ENCODE results near the gene QDPR. TPM values are rescaled to one million over a fixed set of nuclear protein-coding genes. Genes with fewer than 3 reads are reported as not detected.

Gene QDPR
- total RNA-seq, 2 experiments from 2014 or later = 31.5 to 31.6 TPM

DNA sequence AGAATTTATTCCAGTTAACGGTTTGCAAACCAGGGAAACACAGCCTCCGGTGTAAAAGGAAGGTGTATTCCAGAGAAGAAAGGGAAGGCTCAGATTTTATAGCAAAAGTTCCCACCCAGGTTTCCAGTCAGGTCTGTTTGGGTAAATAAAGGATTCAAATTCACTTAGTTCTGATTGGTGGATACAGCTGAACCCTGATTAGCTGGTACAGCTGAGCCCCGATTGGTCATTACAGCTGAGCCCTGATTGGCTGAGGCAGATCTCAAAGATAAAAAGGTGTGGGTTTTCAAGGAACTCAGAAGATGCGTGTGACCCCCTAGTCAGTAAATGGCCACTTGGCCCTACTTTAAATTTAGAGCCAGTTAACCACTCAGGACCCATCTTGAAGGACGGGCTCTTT lies 9.7 kb upstream of the QDPR start:
- no peaks in the 10 kb centered on the region for H3K36me3 Mint-ChIP-seq (ENCODE audit: low read depth)
- CTCF ChIA-PET = interaction anchor here (1.6 kb wide), 1 partner anchor 27 kb away, joined by 3 read pairs; no protein-coding TSS in a partner anchor
- H3K9me3 Mint-ChIP-seq = no peaks in the 10 kb centered on the region
- H3K27ac Mint-ChIP-seq = no peak overlapping the region
- TF ChIP-seq, protein P1, sequence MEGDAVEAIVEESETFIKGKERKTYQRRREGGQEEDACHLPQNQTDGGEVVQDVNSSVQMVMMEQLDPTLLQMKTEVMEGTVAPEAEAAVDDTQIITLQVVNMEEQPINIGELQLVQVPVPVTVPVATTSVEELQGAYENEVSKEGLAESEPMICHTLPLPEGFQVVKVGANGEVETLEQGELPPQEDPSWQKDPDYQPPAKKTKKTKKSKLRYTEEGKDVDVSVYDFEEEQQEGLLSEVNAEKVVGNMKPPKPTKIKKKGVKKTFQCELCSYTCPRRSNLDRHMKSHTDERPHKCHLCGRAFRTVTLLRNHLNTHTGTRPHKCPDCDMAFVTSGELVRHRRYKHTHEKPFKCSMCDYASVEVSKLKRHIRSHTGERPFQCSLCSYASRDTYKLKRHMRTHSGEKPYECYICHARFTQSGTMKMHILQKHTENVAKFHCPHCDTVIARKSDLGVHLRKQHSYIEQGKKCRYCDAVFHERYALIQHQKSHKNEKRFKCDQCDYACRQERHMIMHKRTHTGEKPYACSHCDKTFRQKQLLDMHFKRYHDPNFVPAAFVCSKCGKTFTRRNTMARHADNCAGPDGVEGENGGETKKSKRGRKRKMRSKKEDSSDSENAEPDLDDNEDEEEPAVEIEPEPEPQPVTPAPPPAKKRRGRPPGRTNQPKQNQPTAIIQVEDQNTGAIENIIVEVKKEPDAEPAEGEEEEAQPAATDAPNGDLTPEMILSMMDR (IDR thresholded peaks at IDR 0.05) = no peak
- ATAC-seq (no peak), DNase-seq (no peak)
- intact Hi-C loops (cut with micrococcal nuclease) = no loop called here
- H3K27me3 Mint-ChIP-seq = peaks cover 15% of the 10 kb centered on the region
- no peak overlapping the region for H3K4me3 Mint-ChIP-seq
- POLR2A ChIA-PET = interaction anchor here (0.5 kb wide), 1 partner anchor 225 kb away, joined by 3 read pairs; no protein-coding TSS in a partner anchor
- H3K4me1 Mint-ChIP-seq (ENCODE audit: low read depth) = no peaks in the 10 kb centered on the region

DNA sequence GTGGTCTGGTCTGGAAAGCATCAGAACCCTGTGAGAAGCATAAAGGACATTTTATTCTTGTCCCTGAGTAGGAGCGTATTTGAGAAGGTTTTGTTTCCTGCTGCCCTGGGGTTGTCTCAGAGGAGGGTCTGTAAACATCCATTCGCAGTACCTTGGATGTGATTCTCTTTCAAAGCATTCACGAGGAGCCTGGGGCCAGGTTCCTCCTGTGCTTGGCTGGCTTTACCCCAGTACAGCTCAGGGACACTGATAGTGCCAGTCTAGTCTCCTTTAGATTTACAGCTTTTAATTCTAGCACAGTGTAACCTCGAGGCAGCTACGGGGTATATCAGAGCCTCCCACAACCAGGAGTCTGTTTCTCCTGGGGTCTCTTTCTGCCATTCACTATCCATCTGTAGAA lies 5.8 kb upstream of the QDPR start:
- peaks cover 6% of the 10 kb centered on the region for H3K4me1 Mint-ChIP-seq (ENCODE audit: low read depth)

DNA sequence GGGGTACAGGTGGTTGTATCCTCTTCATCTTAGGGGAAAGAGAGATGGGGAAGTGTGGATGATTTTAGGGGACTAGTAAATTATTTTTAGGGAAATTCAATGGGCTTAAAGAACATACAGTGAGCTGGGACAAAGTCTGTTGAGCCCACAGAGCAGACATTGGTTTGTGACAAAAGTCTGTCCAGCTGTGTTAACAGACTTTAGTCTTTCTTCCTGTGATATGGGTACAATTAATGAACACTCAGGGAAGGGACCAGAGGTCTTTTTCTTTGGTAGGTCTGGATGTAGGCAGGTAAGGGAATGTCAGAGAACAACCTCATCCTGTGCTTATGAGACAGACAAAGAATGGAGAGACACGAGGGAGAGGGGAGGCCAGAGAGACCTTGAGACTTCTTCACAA lies 5.1 kb upstream of the QDPR start:
- H3K27me3 Mint-ChIP-seq = peaks cover 14% of the 10 kb centered on the region
- no peaks in the 10 kb centered on the region for H3K9me3 Mint-ChIP-seq
- no peak for ATAC-seq
- H3K36me3 Mint-ChIP-seq (ENCODE audit: low read depth) = no peaks in the 10 kb centered on the region
- no peak overlapping the region for H3K4me3 Mint-ChIP-seq
- TF ChIP-seq, protein P1 (IDR thresholded peaks at IDR 0.05) = no peak
- intact Hi-C loops (cut with micrococcal nuclease) = no loop called here
- peaks cover 11% of the 10 kb centered on the region for H3K4me1 Mint-ChIP-seq (ENCODE audit: low read depth)
- POLR2A ChIA-PET = no interaction called here
- no peak overlapping the region for H3K27ac Mint-ChIP-seq
- CTCF ChIA-PET = interaction anchor here (2.3 kb wide), 1 partner anchor 14 kb away, joined by 5 read pairs; no protein-coding TSS in a partner anchor
- DNase-seq = no peak

More for the DNA sequence above, 5.8 kb upstream of the QDPR start:
- Mint-ChIP-seq H3K27ac (no peak overlapping the region), H3K27me3 (peaks cover 14% of the 10 kb centered on the region), H3K4me3 (no peak overlapping the region), H3K9me3 (no peaks in the 10 kb centered on the region), H3K36me3 (ENCODE audit: low read depth) (no peaks in the 10 kb centered on the region)
- TF ChIP-seq, protein P1 (IDR thresholded peaks at IDR 0.05) = no peak
- no peak for ATAC-seq
- CTCF ChIA-PET = interaction anchor here (1.6 kb wide), 1 partner anchor 31 kb away, joined by 6 read pairs; no protein-coding TSS in a partner anchor
- POLR2A ChIA-PET = no interaction called here
- intact Hi-C loops (cut with micrococcal nuclease) = no loop called here
- no peak for DNase-seq

DNA sequence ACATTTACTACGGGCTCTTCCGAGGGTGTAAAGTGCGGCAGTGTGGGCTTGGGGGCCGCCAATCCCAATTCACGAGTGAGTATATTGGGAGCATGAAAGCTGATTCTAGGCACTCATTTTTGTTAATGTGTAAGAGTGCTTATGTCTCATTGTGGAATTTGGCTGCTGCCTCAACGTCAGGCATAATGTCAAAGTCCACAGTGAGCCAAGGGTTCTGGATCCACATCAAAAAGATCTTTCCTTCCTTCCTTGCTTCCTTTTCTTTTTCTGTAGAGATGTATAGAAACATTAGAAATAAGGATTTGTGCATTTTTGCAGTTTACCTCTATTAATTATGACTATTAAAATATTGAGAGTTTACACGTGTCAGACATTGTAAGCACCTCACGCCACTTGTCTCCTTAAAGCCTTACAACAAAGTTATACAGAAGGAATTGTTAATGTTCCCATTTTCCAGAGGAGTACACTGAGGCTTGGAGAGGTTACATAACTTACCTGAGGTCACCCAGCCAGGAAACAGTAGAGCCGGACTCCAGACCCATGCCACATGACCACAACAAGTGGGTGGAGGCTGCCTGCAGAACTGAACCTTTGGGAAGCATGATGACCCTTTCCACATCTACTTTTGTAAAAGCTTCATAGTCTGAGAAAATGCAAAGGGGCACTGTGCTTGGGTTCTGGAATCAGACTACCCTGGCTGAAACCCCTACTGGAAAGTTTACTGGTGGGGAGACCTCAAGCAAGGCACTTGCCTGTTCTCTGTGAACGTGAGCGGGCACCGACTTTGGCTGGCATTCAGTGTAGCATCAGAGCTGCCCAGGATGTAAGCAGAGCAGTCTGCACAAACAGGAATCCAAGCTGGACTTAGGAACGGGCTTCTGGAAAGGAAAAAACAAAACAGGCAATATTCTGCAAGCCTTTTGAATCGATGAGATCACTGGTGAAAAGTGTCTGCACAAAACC lies 3.8 kb upstream of the QDPR start:
- intact Hi-C loops (cut with micrococcal nuclease) = no loop called here
- Mint-ChIP-seq H3K27me3 (peaks cover 14% of the 10 kb centered on the region), H3K4me3 (no peak overlapping the region), H3K4me1 (ENCODE audit: low read depth) (peaks cover 15% of the 10 kb centered on the region), H3K27ac (no peak overlapping the region), H3K9me3 (no peaks in the 10 kb centered on the region), H3K36me3 (ENCODE audit: low read depth) (peaks cover 3% of the 10 kb centered on the region)
- ChIA-PET CTCF (interaction anchor here (2.3 kb wide), 1 partner anchor 15 kb away, joined by 5 read pairs; no protein-coding TSS in a partner anchor), POLR2A (interaction anchor here (1.2 kb wide), 1 partner anchor 19 kb away, joined by 5 read pairs; no protein-coding TSS in a partner anchor)
- DNase-seq (no peak), ATAC-seq (no peak)
- TF ChIP-seq, protein P1 (IDR thresholded peaks at IDR 0.05) = no peak

DNA sequence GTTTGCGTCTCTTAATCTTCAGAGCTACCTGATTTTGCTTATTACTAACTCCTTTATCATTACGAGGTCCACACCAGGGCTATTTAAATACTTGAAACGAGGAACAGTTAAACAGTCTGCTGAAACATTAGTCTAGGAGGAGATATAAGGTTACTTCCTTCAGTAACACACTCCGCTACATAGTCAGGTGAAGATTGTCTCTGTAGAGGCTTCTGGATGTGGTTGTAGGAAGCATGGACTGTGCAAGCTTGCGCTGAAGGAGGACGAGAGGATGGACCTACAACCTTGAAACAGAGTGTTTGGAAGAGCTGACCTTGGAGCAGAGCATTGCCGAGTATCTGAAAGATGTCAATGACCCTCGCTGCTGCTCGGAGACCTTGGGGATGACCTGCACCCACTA lies 3.0 kb upstream of the QDPR start, which contains the start of gene CLRN2:
TSS of gene CLRN2 (plus strand) at position 301 of the 400 bp plus-strand sequence. CDS start 102 bp downstream, outside the sequence.
- Mint-ChIP-seq H3K9me3 (no peaks in the 10 kb centered on the region), H3K27ac (no peak within 1 kb of the TSS), H3K4me3 (no peak within 1 kb of the TSS), H3K36me3 (ENCODE audit: low read depth) (peaks cover 7% of the 10 kb centered on the region), H3K4me1 (ENCODE audit: low read depth) (peaks cover 23% of the 10 kb centered on the region), H3K27me3 (peaks cover 14% of the 10 kb centered on the region)
- ChIA-PET CTCF (interaction anchor here (2.3 kb wide), 1 partner anchor 16 kb away, joined by 5 read pairs; no protein-coding TSS in a partner anchor), POLR2A (no interaction called here)
- intact Hi-C loops (cut with micrococcal nuclease) = no loop called here
- no peak for ATAC-seq
- DNase-seq = no peak
- TF ChIP-seq, protein P1 (IDR thresholded peaks at IDR 0.05) = no peak

Data from activated CD8-positive, alpha-beta T cell treated with anti-CD3 and anti-CD28 coated beads for 36 hours (primary cell).